ENCODE measurements around the gene CIAO1. TPM values are rescaled to one million over a fixed set of nuclear protein-coding genes. Genes with fewer than 3 reads are reported as not detected.

Gene CIAO1
- total RNA-seq, 1 experiment from 2014 or later = 85.3 TPM

GRCh38 chr2:96245609-96246390 lies 20.2 kb upstream of the CIAO1 start:
- CTCF ChIA-PET = no interaction called here
- H2AFZ ChIP-seq = no peak overlapping the region
- no peak overlapping the region for H3K27ac ChIP-seq
- no TSS peak for BruUV-seq (replicated peaks)
- POLR2A ChIA-PET (ENCODE audit: unreplicated experiment) = interaction anchor here (0.7 kb wide), 1 partner anchor 38 kb away, joined by 3 read pairs; no protein-coding TSS in a partner anchor
- H3K79me2 ChIP-seq (ENCODE audit: low read depth) = no peaks in the 10 kb centered on the region
- intact Hi-C loops (cut with micrococcal nuclease; ENCODE audit: unreplicated experiment) = no loop called here
- H3K9me2 ChIP-seq (ENCODE audit: insufficient read depth) = no peaks in the 10 kb centered on the region
- H3F3A ChIP-seq (ENCODE audit: insufficient read depth, low read depth) = peaks cover 14% of the 10 kb centered on the region
- no peak overlapping the region for H3K4me2 ChIP-seq
- no peak for TF ChIP-seq EZH2 (IDR thresholded peaks at IDR 0.05; ENCODE audit: low read depth)
- TF ChIP-seq, protein P1, sequence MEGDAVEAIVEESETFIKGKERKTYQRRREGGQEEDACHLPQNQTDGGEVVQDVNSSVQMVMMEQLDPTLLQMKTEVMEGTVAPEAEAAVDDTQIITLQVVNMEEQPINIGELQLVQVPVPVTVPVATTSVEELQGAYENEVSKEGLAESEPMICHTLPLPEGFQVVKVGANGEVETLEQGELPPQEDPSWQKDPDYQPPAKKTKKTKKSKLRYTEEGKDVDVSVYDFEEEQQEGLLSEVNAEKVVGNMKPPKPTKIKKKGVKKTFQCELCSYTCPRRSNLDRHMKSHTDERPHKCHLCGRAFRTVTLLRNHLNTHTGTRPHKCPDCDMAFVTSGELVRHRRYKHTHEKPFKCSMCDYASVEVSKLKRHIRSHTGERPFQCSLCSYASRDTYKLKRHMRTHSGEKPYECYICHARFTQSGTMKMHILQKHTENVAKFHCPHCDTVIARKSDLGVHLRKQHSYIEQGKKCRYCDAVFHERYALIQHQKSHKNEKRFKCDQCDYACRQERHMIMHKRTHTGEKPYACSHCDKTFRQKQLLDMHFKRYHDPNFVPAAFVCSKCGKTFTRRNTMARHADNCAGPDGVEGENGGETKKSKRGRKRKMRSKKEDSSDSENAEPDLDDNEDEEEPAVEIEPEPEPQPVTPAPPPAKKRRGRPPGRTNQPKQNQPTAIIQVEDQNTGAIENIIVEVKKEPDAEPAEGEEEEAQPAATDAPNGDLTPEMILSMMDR (conservative IDR thresholded peaks at IDR 0.05) = no peak
- H3K4me1 ChIP-seq (replicated peaks; ENCODE audit: insufficient read depth) = no peaks in the 10 kb centered on the region
- H4K20me1 ChIP-seq (ENCODE audit: insufficient read depth) = no peaks in the 10 kb centered on the region
- H3K36me3 ChIP-seq (ENCODE audit: low read depth) = no peaks in the 10 kb centered on the region
- no peaks in the 10 kb centered on the region for H3K27me3 ChIP-seq (ENCODE audit: insufficient read depth, low read depth)
- no peak for DNase-seq
- H3K4me3 ChIP-seq = no peak overlapping the region
- no peaks in the 10 kb centered on the region for H3K9me3 ChIP-seq (ENCODE audit: insufficient read depth, low read depth)

DNA sequence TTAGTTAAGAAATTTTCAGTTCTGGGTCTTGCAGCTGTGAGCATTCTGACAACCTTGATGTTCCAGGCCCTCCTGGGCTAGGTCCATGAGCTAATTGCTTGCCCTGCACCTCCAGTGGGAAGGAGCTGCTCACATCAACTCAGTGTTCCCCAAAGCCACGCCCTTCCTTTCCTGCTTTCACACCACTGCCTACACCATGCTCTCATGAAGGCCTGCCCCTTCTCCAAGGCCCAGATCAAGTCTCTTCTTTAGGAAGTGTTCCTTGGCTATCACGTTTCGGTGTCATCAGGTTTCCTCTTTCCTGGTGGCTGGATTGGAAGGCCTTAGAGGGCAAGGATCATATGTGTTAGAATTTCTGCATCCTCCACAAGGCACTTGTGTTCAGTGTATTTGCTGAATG lies 19.0 kb upstream of the CIAO1 start:
- CTCF ChIA-PET = no interaction called here

DNA sequence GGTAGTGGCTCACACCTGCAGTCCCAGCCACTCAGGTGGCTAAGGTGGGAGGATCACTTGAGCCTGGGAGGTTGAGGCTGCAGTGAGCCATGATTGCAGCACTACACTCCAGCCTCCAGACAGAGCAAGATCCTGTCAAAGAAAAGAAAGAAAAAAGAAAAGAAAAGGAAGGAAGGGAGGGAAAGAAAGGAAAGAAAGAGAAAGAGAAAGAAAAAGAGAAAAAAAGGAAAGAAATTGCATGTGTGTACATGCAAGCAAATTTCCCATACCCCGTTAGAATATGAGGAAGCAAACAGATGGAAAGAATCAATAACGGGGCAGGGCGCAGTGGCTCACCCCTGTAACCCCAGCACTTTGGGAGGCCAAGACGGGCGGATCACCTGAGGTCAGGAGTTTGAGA lies 18.1 kb upstream of the CIAO1 start:
- no peaks in the 10 kb centered on the region for H3K9me2 ChIP-seq (ENCODE audit: insufficient read depth)
- no peak overlapping the region for H3K27ac ChIP-seq
- H3K79me2 ChIP-seq (ENCODE audit: low read depth) = no peaks in the 10 kb centered on the region
- no peak for DNase-seq
- TF ChIP-seq EZH2 (IDR thresholded peaks at IDR 0.05; ENCODE audit: low read depth) = no peak
- TF ChIP-seq, protein P1 (conservative IDR thresholded peaks at IDR 0.05) = no peak
- H3K4me3 ChIP-seq = no peak overlapping the region
- no peaks in the 10 kb centered on the region for H3K27me3 ChIP-seq (ENCODE audit: insufficient read depth, low read depth)
- BruUV-seq (replicated peaks) = no TSS peak
- peaks cover 5% of the 10 kb centered on the region; the same call in 1 of the 2 replicates for H3F3A ChIP-seq (ENCODE audit: insufficient read depth, low read depth)
- H3K36me3 ChIP-seq (ENCODE audit: low read depth) = no peaks in the 10 kb centered on the region
- CTCF ChIA-PET = no interaction called here
- H3K4me1 ChIP-seq (replicated peaks; ENCODE audit: insufficient read depth) = no peaks in the 10 kb centered on the region; the same call in 1 of the 2 replicates
- H2AFZ ChIP-seq = no peak overlapping the region
- H3K4me2 ChIP-seq = no peak overlapping the region
- POLR2A ChIA-PET (ENCODE audit: unreplicated experiment) = no interaction called here
- intact Hi-C loops (cut with micrococcal nuclease; ENCODE audit: unreplicated experiment) = no loop called here
- no peaks in the 10 kb centered on the region for H3K9me3 ChIP-seq (ENCODE audit: insufficient read depth, low read depth)
- H4K20me1 ChIP-seq (ENCODE audit: insufficient read depth) = no peaks in the 10 kb centered on the region; the same call in 1 of the 2 replicates

More for the DNA sequence above, 19.0 kb upstream of the CIAO1 start:
- no peak for DNase-seq
- no peaks in the 10 kb centered on the region for H3K9me2 ChIP-seq (ENCODE audit: insufficient read depth)
- no peaks in the 10 kb centered on the region; the same call in 1 of the 2 replicates for H4K20me1 ChIP-seq (ENCODE audit: insufficient read depth)
- TF ChIP-seq, protein P1 (conservative IDR thresholded peaks at IDR 0.05) = no peak
- no peak for TF ChIP-seq EZH2 (IDR thresholded peaks at IDR 0.05; ENCODE audit: low read depth)
- intact Hi-C loops (cut with micrococcal nuclease; ENCODE audit: unreplicated experiment) = no loop called here
- no TSS peak for BruUV-seq (replicated peaks)
- H3K4me1 ChIP-seq (replicated peaks; ENCODE audit: insufficient read depth) = no peaks in the 10 kb centered on the region; the same call in 1 of the 2 replicates
- H3K27ac ChIP-seq = no peak overlapping the region
- H3K36me3 ChIP-seq (ENCODE audit: low read depth) = no peaks in the 10 kb centered on the region
- H3K79me2 ChIP-seq (ENCODE audit: low read depth) = no peaks in the 10 kb centered on the region
- POLR2A ChIA-PET (ENCODE audit: unreplicated experiment) = interaction anchor here (0.7 kb wide), 1 partner anchor 614 kb away, joined by 4 read pairs; no protein-coding TSS in a partner anchor
- no peaks in the 10 kb centered on the region for H3K27me3 ChIP-seq (ENCODE audit: insufficient read depth, low read depth)
- no peak overlapping the region for H3K4me2 ChIP-seq
- H3K9me3 ChIP-seq (ENCODE audit: insufficient read depth, low read depth) = no peaks in the 10 kb centered on the region
- no peak overlapping the region for H2AFZ ChIP-seq
- peaks cover 10% of the 10 kb centered on the region for H3F3A ChIP-seq (ENCODE audit: insufficient read depth, low read depth)
- no peak overlapping the region for H3K4me3 ChIP-seq

All from PC-9 (cell line).